NB4 (cell line): ENCODE data around the gene MFSD6.

Experiments
- CTCF ChIP-seq: IDR thresholded peaks from one replicate; pipeline ENCODE4 v1.5.1; 2012; ENCODE audit warnings: low read depth, low read length
- POLR2A ChIP-seq: IDR thresholded peaks from 2 replicates; pipeline ENCODE4 v1.6.1; 2011; ENCODE audit warnings: mild to moderate bottlenecking; ENCODE audit not compliant: insufficient read length; ENCODE audit errors: extremely low read depth

DNA sequence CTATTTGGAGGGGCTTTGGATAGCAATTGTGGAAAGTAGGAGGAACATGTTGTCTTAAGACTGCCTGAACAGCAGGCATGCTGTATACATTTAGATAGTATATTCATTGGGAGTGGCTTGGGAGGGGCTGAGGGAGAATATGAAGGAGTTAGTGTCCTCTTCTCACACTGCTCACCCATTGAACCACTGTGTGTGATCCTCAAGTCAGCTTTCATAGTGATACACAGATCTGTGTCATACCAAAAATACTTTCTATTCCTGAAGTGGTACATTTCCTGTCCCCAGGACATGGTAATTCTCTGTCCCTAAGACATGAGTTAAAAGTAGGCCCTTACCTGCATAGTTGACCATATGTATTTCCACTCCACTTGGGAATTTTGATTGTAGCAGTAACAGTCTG, 116.8 kb downstream of the MFSD6 start:
- TF ChIP-seq CTCF (no peak), POLR2A (no peak)
